Colonic mucosa (tissue), 4 donors: ENCODE measurements around the gene SEMA4C. TPM values are rescaled to one million over a fixed set of nuclear protein-coding genes. Genes with fewer than 3 reads are reported as not detected.

Experiments used
- DNase-seq: peaks from one replicate; pipeline ENCODE4 v3.0.0-alpha.2; 2020
- H3K27ac ChIP-seq: fragments of 200-600 bp; one replicate; pipeline ENCODE4 v1.8.0; 2021
- H3K27me3 ChIP-seq: fragments of 200-600 bp; one replicate; pipeline ENCODE4 v1.8.0; 2021
- H3K36me3 ChIP-seq: fragments of 200-600 bp; one replicate; pipeline ENCODE4 v1.8.0; 2021
- H3K4me1 ChIP-seq: fragments of 200-600 bp; one replicate; pipeline ENCODE4 v1.8.0; 2021; ENCODE audit warnings: mild to moderate bottlenecking
- H3K4me3 ChIP-seq: fragments of 200-600 bp; one replicate; pipeline ENCODE4 v1.8.0; 2021
- H3K9ac ChIP-seq, 2 donors: one replicate each; pipeline ENCODE4 v1.7.0; 2013; ENCODE audit warnings: control low read depth in 2 of 2, low read depth in 2 of 2, low read length in 2 of 2
- H3K9me3 ChIP-seq: fragments of 200-600 bp; one replicate; pipeline ENCODE4 v1.8.0; 2021
- intact Hi-C: fragments of 100-400 bp; cut with DNase I; formaldehyde crosslinking; loops from one replicate; pipeline ENCODE4 v1.14.1; 2022
- total RNA-seq, 2 donors: library from RNA; stranded (reverse); fragmentation: NEBNext Ultra II Directional in 1 of 2; extraction: Animal tissue kit (Norgen Biotek cat#: 25700) in 1 of 2; gene quantifications; one replicate each; pipeline ENCODE4 v1.2.1, GENCODE V29; 2021
- TF ChIP-seq, protein P1 (sequence below): fragments of 200-600 bp; IDR thresholded peaks from one replicate; pipeline ENCODE4 v1.8.0; 2022; ENCODE audit warnings: antibody characterized with exemption, mild to moderate bottlenecking
- donor health status: healthy.
- donor health status: DM: no; HTN: no; CAD: no.
- donor health status: DM: no; HTN: no; CAD: no.

The SEMA4C gene
- total RNA-seq, 2 donors from 2014 or later: 13.0 to 17.2 TPM

DNA sequence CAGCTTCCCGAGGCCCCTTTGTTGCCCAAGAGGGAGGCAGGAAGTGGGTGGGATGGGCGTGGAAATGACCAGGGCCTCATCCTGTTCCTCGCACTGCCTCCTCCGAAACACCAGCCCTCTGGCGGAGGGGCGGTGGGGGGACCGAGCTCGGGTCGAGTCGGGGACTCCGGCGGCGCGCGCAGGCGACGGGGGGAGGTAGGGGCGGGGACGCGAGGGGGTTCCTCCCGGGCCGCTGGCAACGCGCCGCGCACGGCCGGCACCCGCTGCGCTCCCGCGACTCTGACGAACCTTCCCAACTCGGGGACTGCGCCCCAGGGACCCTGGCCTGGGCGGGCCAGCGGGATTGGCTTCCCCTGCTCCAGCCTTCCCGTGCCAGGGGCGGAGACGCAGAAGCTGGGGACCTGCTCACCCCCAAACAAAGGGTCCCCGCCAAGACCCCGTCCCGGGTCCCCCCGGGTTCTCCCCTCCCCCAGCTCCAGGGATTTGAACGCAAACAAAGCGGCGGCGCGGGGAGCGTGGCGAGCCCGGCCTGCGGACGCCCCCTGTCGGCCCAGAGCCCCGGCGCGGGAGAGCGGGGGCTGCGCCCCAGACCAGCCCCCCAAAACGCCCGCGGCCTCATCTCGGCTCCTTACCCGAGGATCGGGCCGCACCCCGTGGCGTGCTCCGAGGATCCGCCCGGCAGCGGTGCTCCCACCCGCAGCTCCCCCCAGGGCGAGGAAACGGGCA lies 1.2 kb downstream of the SEMA4C start:
- peak overlapping the region; percentile 96 for H3K27ac ChIP-seq
- peak overlapping the region; percentile 96 for H3K4me3 ChIP-seq
- peak; percentile 86 for DNase-seq
- peak overlapping the region; percentile 71 to 83 for H3K9ac ChIP-seq
- TF ChIP-seq, protein P1, sequence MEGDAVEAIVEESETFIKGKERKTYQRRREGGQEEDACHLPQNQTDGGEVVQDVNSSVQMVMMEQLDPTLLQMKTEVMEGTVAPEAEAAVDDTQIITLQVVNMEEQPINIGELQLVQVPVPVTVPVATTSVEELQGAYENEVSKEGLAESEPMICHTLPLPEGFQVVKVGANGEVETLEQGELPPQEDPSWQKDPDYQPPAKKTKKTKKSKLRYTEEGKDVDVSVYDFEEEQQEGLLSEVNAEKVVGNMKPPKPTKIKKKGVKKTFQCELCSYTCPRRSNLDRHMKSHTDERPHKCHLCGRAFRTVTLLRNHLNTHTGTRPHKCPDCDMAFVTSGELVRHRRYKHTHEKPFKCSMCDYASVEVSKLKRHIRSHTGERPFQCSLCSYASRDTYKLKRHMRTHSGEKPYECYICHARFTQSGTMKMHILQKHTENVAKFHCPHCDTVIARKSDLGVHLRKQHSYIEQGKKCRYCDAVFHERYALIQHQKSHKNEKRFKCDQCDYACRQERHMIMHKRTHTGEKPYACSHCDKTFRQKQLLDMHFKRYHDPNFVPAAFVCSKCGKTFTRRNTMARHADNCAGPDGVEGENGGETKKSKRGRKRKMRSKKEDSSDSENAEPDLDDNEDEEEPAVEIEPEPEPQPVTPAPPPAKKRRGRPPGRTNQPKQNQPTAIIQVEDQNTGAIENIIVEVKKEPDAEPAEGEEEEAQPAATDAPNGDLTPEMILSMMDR: peak; percentile 58
- H3K27me3 ChIP-seq: no peaks in the 10 kb centered on the region
- H3K9me3 ChIP-seq: no peaks in the 10 kb centered on the region
- H3K4me1 ChIP-seq: peaks cover 15% of the 10 kb centered on the region
- H3K36me3 ChIP-seq: peaks cover 5% of the 10 kb centered on the region
- intact Hi-C loops: no loop called here

DNA sequence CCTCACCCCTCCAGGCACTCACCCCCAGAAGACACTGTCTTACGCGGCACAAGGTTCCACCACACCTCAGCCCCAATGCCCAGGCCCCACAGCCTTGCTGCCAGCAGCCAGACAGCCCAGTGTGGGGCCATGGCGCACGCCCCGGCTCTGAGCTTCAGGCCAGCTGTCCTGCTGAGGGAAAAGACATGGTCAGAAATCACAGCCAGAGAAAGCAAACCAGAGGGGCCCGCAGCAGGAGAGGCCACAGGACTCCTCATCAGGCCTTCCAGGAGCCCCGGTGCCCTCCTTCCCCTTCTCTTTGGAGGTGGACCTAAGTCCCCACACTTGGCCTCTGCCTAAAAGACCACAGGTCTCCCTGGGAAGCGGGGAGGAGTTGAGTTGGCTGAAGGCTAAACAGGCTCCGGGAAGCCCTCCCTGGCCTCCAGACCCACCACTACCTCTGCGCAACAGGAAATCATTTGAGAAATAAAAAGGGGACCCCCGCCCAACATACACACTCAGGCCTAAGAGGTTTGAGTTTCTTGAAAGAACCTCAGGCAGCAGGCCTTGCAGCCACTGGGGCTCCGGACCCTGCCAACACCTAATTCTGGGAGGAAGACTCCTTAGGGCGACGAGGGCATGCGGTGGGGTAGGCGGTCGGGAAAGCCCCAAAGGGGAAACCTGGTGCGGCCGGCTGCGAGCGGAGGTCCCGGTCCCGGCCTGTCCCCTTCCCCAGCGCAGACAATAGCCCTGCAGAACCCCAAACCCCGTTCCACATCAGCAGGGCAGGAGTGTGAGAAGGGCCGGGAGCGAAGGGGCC lies 1.9 kb downstream of the SEMA4C start:
- H3K36me3 ChIP-seq: peaks cover 5% of the 10 kb centered on the region
- H3K27me3 ChIP-seq: no peaks in the 10 kb centered on the region
- TF ChIP-seq, protein P1: no peak
- intact Hi-C loops: no loop called here
- H3K4me3 ChIP-seq: peak overlapping the region; percentile 96
- peaks cover 14% of the 10 kb centered on the region for H3K4me1 ChIP-seq
- DNase-seq: no peak
- peak overlapping the region; percentile 71 to 83 for H3K9ac ChIP-seq
- H3K27ac ChIP-seq: peak overlapping the region; percentile 96
- H3K9me3 ChIP-seq: no peaks in the 10 kb centered on the region

DNA sequence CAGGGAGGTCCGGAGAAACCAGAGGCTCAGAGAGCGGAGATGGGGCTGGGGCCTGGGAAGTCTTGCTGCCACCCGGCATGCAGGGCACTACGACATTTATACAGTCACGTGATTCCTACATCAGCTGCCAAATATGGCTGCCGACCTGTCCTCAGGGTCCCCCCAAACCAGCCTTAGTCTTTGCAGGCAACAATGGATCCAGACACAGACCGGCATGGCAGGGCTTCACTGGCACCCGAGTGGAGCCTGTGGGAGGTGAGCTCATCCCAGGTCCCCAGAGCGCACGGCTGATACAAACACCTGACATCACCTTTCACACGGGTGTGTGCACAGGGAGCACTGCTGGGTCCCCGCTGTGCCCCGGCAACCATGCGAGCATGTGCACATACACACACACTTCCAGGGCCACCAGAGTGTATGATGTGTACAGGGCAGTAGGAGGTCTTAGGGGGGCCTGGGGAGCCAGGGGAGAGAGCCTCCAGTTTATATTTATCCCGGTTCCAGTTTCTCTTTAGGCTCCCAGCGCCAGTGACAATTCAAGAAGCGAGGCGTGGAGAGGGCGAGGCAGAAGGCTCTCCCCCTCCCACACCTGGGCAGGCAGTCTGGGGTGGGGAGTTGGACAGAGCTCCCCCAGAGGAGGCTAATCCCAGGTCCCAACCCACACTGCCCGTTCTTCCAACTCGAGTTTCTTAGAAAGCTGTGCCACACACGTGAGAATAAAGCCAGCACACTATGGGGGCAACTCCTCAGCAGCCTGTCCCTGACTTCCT lies 2.7 kb downstream of the SEMA4C start:
- intact Hi-C loops: no loop called here
- Histone ChIP-seq H3K9ac (peak overlapping the region; percentile 71 to 83), H3K27me3 (no peaks in the 10 kb centered on the region), H3K27ac (peak overlapping the region; percentile 96), H3K9me3 (no peaks in the 10 kb centered on the region), H3K4me3 (peak overlapping the region; percentile 96), H3K4me1 (peaks cover 14% of the 10 kb centered on the region), H3K36me3 (peaks cover 5% of the 10 kb centered on the region)
- TF ChIP-seq, protein P1: no peak
- no peak for DNase-seq

DNA sequence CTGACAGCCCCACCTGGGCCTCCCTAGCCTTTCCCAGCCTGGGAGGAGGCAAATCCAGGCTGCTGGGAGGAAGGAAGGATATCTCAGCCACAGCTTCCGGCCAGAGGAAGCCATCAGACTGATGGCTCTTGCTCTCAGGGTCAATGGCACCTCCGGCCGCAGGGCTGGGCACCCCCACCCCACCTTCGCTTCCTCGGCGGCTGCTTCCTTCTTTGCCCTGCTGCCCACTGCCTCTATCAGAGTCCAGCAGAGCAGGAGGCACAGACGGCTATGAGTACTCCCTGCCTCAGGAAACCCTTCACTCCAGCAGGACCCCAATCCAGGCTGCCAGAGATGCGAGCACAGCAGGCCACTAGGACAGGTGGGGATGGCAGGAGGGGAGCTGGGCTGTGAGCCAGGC lies 3.3 kb downstream of the SEMA4C start:
- TF ChIP-seq, protein P1: no peak
- Histone ChIP-seq H3K4me3 (no peak overlapping the region), H3K9me3 (no peaks in the 10 kb centered on the region), H3K27ac (no peak overlapping the region), H3K4me1 (peaks cover 14% of the 10 kb centered on the region), H3K36me3 (peaks cover 5% of the 10 kb centered on the region), H3K27me3 (no peaks in the 10 kb centered on the region), H3K9ac (no peak overlapping the region)
- intact Hi-C loops: no loop called here
- no peak for DNase-seq

DNA sequence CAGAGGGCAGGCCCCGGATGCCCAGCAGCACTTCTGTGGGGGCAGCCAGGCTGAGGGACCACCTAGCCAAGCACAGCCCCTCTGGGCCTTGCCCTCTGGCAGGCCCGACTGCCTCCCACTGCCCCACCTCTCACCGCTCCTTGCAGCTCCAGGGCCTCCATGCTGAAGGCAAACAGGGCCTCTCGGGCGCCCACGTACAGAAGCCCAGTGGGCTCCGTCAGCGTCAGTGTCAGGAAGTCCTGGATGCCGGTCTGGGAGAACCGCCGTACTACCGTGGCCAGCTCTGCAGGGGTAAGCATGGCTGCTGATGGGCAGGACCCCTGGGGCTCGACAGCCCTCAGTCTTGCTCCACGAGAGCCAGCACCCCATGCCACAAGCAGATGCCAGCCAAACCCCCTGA lies 3.7 kb downstream of the SEMA4C start:
- no peak for DNase-seq
- H3K9ac ChIP-seq: no peak overlapping the region
- peaks cover 14% of the 10 kb centered on the region for H3K4me1 ChIP-seq
- no peak overlapping the region for H3K4me3 ChIP-seq
- H3K27ac ChIP-seq: no peak overlapping the region
- TF ChIP-seq, protein P1: no peak
- no peaks in the 10 kb centered on the region for H3K27me3 ChIP-seq
- peaks cover 5% of the 10 kb centered on the region for H3K36me3 ChIP-seq
- intact Hi-C loops: no loop called here
- no peaks in the 10 kb centered on the region for H3K9me3 ChIP-seq
